K562 (cell line): ENCODE data around the gene OSCP1. TPM values are rescaled to one million over a fixed set of nuclear protein-coding genes. Genes with fewer than 3 reads are reported as not detected.
A peak's percentile ranks its signal among the peaks of the same experiment; 100 is the strongest.

Experiments used
- BHLHE40 ChIP-seq: IDR thresholded peaks from 2 replicates; pipeline ENCODE4 v1.6.1; 2011; ENCODE audit warnings: low read length, improper control_type of control experiment
- DIDO1 ChIP-seq: fragments of 450-650 bp; IDR thresholded peaks from 2 replicates; pipeline ENCODE4 v1.6.1; 2016; ENCODE audit warnings: low read depth, missing biosample characterization, missing genetic modification characterization
- EHMT2 ChIP-seq: fragments of 450-650 bp; IDR thresholded peaks from 2 replicates; pipeline ENCODE4 v1.6.1; 2018; ENCODE audit warnings: antibody characterized with exemption
- HEY1 ChIP-seq: fragments of 250-450 bp; sonication (Bioruptor Pico); IDR thresholded peaks from 2 replicates; pipeline ENCODE4 v1.5.0; 2020; ENCODE audit warnings: mild to moderate bottlenecking, moderate library complexity, borderline replicate concordance
- KAT2B ChIP-seq: IDR thresholded peaks from one replicate; pipeline ENCODE4 v1.6.1; 2012; ENCODE audit warnings: low read depth, mild to moderate bottlenecking, control low read depth, inconsistent platforms, low read length, moderate library complexity
- KLF13 ChIP-seq: fragments of 450-650 bp; IDR thresholded peaks from 2 replicates; pipeline ENCODE4 v1.6.1; 2016; ENCODE audit warnings: missing genetic modification characterization, low read depth, mild to moderate bottlenecking, missing compliant biosample characterization, moderate library complexity, borderline replicate concordance
- PHF21A ChIP-seq: fragments of 450-650 bp; IDR thresholded peaks from 2 replicates; pipeline ENCODE4 v1.6.1; 2017; ENCODE audit warnings: low read depth, borderline replicate concordance
- PPARD ChIP-seq: fragments of 250-450 bp; sonication (Bioruptor Pico); IDR thresholded peaks from 2 replicates; pipeline ENCODE4 v1.8.0; 2022; ENCODE audit warnings: inconsistent platforms, mild to moderate bottlenecking, moderate library complexity
- PTRF ChIP-seq: fragments of 450-650 bp; IDR thresholded peaks from 2 replicates; pipeline ENCODE4 v1.6.1; 2016; ENCODE audit warnings: mild to moderate bottlenecking, missing genetic modification characterization, missing compliant biosample characterization
- RAD21 ChIP-seq, 2 experiments: fragments of 250-450 bp in 1 of 2; fragments of 450-650 bp in 1 of 2; sonication (Bioruptor Pico) in 1 of 2; formaldehyde crosslinking in 1 of 2; IDR thresholded peaks in 1 of 2; conservative IDR thresholded peaks in 1 of 2; 2 replicates each; pipeline versions ENCODE4 v1.4.0 to v1.8.0; 2020 to 2022; ENCODE audit warnings: mild to moderate bottlenecking in 2 of 2, moderate library complexity in 1 of 2
- SMAD3 ChIP-seq: fragments of 450-650 bp; formaldehyde crosslinking; conservative IDR thresholded peaks from 2 replicates; pipeline ENCODE4 v1.4.0; 2020; ENCODE audit warnings: mild to moderate bottlenecking
- YY1 ChIP-seq, 3 experiments: IDR thresholded peaks; 2 replicates each; pipeline ENCODE4 v1.6.1; 2011; ENCODE audit warnings: low read length in 2 of 3, mild to moderate bottlenecking in 2 of 3, moderate library complexity in 2 of 3, borderline replicate concordance in 1 of 3, control low read depth in 1 of 3, low read depth in 1 of 3; ENCODE audit not compliant: insufficient read depth in 3 of 3, insufficient replicate concordance in 2 of 3, control insufficient read depth in 1 of 3, insufficient read length in 1 of 3; ENCODE audit errors: extremely low read depth in 1 of 3
- ZFP36 ChIP-seq: fragments of 150-350 bp; IDR thresholded peaks from 2 replicates; pipeline ENCODE4 v1.6.1; 2018; ENCODE audit warnings: low read length, low read depth; ENCODE audit not compliant: partially characterized antibody
- ZNF586 ChIP-seq: fragments of 450-650 bp; formaldehyde crosslinking; conservative IDR thresholded peaks from 2 replicates; pipeline ENCODE4 v1.4.0; 2020; ENCODE audit warnings: mild to moderate bottlenecking, moderate library complexity
- ZZZ3 ChIP-seq: fragments of 450-650 bp; IDR thresholded peaks from 2 replicates; pipeline ENCODE4 v1.6.1; 2016; ENCODE audit warnings: antibody characterized with exemption, mild to moderate bottlenecking, moderate library complexity
- polyA plus RNA-seq, 8 experiments: library from polyadenylated mRNA; depleted of rRNA in 4 of 8; stranded (reverse) in 5 of 8; unstranded in 3 of 8; fragments of >200 nt; fragmentation: Nextera tagmentation in 2 of 8; fragmentation: Illumina TruSeq in 1 of 8; extraction: Ambion mirVana in 2 of 8; extraction: Trizol in 1 of 8; gene quantifications; 2 replicates each; pipeline versions ENCODE4 v1.2.1 to v1.2.3, GENCODE V29; 2011 to 2014; ENCODE audit warnings: inconsistent platforms in 1 of 8, missing spikeins in 1 of 8
- total RNA-seq, 7 experiments: library from RNA; depleted of rRNA in 6 of 7; stranded (reverse); fragments of >200 nt in 6 of 7; fragmentation: Illumina TruSeq in 2 of 7; extraction: Trizol in 2 of 7; gene quantifications; 2 replicates each; pipeline versions ENCODE4 v1.2.1 to v1.2.3, GENCODE V29; 2011 to 2021; ENCODE audit warnings: low replicate concordance in 1 of 7
- TF ChIP-seq, protein P1 (sequence below): fragments of 250-450 bp; sonication (Bioruptor Pico); IDR thresholded peaks from 2 replicates; pipeline ENCODE4 v1.5.0; 2020; ENCODE audit warnings: mild to moderate bottlenecking, borderline replicate concordance
- TF ChIP-seq, protein P2 (sequence below): sonication (generic); formaldehyde crosslinking; IDR thresholded peaks from 2 replicates; pipeline ENCODE4 v1.8.1; 2022; ENCODE audit warnings: missing genetic modification reagents
- TF ChIP-seq, protein P3 (sequence below), 2 experiments: fragments of 450-650 bp; IDR thresholded peaks; 2 replicates each; pipeline ENCODE4 v1.6.1; 2018; ENCODE audit warnings: mild to moderate bottlenecking in 2 of 2, low read depth in 1 of 2; ENCODE audit not compliant: partially characterized antibody in 2 of 2

Gene OSCP1
- total and polyA plus RNA-seq, 9 of the 15 experiments (the other 6 are each of a cell fraction or from before 2014, with no cell fraction given) = 0.15 to 0.40 (median 0.33) TPM; not detected in 5

GRCh38 chr1:36384542-36385409 is 65.5 kb downstream of the OSCP1 start (continued):
- TF ChIP-seq, protein P1, sequence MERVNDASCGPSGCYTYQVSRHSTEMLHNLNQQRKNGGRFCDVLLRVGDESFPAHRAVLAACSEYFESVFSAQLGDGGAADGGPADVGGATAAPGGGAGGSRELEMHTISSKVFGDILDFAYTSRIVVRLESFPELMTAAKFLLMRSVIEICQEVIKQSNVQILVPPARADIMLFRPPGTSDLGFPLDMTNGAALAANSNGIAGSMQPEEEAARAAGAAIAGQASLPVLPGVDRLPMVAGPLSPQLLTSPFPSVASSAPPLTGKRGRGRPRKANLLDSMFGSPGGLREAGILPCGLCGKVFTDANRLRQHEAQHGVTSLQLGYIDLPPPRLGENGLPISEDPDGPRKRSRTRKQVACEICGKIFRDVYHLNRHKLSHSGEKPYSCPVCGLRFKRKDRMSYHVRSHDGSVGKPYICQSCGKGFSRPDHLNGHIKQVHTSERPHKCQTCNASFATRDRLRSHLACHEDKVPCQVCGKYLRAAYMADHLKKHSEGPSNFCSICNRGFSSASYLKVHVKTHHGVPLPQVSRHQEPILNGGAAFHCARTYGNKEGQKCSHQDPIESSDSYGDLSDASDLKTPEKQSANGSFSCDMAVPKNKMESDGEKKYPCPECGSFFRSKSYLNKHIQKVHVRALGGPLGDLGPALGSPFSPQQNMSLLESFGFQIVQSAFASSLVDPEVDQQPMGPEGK = no peak
- TF ChIP-seq PPARD (no peak), PHF21A (no peak), BHLHE40 (no peak), HEY1 (CRISPR knock-in tag) (no peak), ZZZ3 (no peak), SMAD3 (no peak), ZFP36 (no peak), KAT2B (no peak), YY1 (IDR thresholded peaks at IDR 0.05; ENCODE audit: borderline replicate concordance in 1 of 3, control insufficient read depth in 1 of 3, extremely low read depth in 1 of 3, insufficient read depth in 3 of 3, insufficient read length in 1 of 3, insufficient replicate concordance in 2 of 3, low read depth in 1 of 3, low read length in 2 of 3) (peak in 1 of 3 experiments; percentile 39), ZNF586 (CRISPR knock-in tag) (no peak), PTRF (tag) (no peak), KLF13 (no peak), EHMT2 (peak; percentile 43; the same call in 1 of the 2 replicates), DIDO1 (tag) (no peak), RAD21 (CRISPR knock-in tag; conservative IDR thresholded peaks at IDR 0.05 in 1 of 2, IDR thresholded peaks at IDR 0.05 in 1 of 2) (no peak)
- TF ChIP-seq, protein P2, sequence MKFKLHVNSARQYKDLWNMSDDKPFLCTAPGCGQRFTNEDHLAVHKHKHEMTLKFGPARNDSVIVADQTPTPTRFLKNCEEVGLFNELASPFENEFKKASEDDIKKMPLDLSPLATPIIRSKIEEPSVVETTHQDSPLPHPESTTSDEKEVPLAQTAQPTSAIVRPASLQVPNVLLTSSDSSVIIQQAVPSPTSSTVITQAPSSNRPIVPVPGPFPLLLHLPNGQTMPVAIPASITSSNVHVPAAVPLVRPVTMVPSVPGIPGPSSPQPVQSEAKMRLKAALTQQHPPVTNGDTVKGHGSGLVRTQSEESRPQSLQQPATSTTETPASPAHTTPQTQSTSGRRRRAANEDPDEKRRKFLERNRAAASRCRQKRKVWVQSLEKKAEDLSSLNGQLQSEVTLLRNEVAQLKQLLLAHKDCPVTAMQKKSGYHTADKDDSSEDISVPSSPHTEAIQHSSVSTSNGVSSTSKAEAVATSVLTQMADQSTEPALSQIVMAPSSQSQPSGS (CRISPR knock-in tag) = no peak
- TF ChIP-seq, protein P3, sequence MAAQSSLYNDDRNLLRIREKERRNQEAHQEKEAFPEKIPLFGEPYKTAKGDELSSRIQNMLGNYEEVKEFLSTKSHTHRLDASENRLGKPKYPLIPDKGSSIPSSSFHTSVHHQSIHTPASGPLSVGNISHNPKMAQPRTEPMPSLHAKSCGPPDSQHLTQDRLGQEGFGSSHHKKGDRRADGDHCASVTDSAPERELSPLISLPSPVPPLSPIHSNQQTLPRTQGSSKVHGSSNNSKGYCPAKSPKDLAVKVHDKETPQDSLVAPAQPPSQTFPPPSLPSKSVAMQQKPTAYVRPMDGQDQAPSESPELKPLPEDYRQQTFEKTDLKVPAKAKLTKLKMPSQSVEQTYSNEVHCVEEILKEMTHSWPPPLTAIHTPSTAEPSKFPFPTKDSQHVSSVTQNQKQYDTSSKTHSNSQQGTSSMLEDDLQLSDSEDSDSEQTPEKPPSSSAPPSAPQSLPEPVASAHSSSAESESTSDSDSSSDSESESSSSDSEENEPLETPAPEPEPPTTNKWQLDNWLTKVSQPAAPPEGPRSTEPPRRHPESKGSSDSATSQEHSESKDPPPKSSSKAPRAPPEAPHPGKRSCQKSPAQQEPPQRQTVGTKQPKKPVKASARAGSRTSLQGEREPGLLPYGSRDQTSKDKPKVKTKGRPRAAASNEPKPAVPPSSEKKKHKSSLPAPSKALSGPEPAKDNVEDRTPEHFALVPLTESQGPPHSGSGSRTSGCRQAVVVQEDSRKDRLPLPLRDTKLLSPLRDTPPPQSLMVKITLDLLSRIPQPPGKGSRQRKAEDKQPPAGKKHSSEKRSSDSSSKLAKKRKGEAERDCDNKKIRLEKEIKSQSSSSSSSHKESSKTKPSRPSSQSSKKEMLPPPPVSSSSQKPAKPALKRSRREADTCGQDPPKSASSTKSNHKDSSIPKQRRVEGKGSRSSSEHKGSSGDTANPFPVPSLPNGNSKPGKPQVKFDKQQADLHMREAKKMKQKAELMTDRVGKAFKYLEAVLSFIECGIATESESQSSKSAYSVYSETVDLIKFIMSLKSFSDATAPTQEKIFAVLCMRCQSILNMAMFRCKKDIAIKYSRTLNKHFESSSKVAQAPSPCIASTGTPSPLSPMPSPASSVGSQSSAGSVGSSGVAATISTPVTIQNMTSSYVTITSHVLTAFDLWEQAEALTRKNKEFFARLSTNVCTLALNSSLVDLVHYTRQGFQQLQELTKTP (IDR thresholded peaks at IDR 0.05; ENCODE audit: low read depth in 1 of 2, partially characterized antibody in 2 of 2) = no peak
